ENCODE measurements around the gene AFAP1L1.

Gene AFAP1L1

GRCh38 chr5:149288436-149288835, 16.8 kb downstream of the AFAP1L1 start:
- DNase-seq: no peak

- DNase-seq: no peak
Observed at GRCh38 chr5:149289301-149289700, 17.6 kb downstream of the AFAP1L1 start.

GRCh38 chr5:149294872-149295829, 23.5 kb downstream of the AFAP1L1 start:
- DNase-seq: no peak

- DNase-seq: no peak
Observed at GRCh38 chr5:149297340-149298025, 25.8 kb downstream of the AFAP1L1 start.

- DNase-seq: no peak
Observed at GRCh38 chr5:149298163-149298562, 26.5 kb downstream of the AFAP1L1 start.

GRCh38 chr5:149298842-149299404, 27.3 kb downstream of the AFAP1L1 start:
- DNase-seq: no peak

GRCh38 chr5:149299451-149300054, 27.9 kb downstream of the AFAP1L1 start:
- no peak for DNase-seq

GRCh38 chr5:149300441-149300840, 28.8 kb downstream of the AFAP1L1 start:
- DNase-seq: no peak

- DNase-seq: no peak
Observed at GRCh38 chr5:149301049-149301743, 29.5 kb downstream of the AFAP1L1 start.

GRCh38 chr5:149301744-149302380, 30.2 kb downstream of the AFAP1L1 start:
- no peak for DNase-seq

GRCh38 chr5:149302641-149303040, 31.0 kb downstream of the AFAP1L1 start:
- DNase-seq: no peak

GRCh38 chr5:149303210-149303609, 31.6 kb downstream of the AFAP1L1 start:
- no peak for DNase-seq

- no peak for DNase-seq
Observed at GRCh38 chr5:149304195-149305078, 32.8 kb downstream of the AFAP1L1 start.

GRCh38 chr5:149309354-149309753, 37.7 kb downstream of the AFAP1L1 start:
- no peak for DNase-seq

GRCh38 chr5:149310488-149310887, 38.8 kb downstream of the AFAP1L1 start:
- DNase-seq: no peak

- no peak for DNase-seq
Observed at GRCh38 chr5:149310947-149311658, 39.4 kb downstream of the AFAP1L1 start.

- peak; percentile 31 for DNase-seq
Observed at GRCh38 chr5:149313151-149313841, 41.6 kb downstream of the AFAP1L1 start.

GRCh38 chr5:149314571-149315111, 43.0 kb downstream of the AFAP1L1 start:
- no peak for DNase-seq

GRCh38 chr5:149315753-149316152, 44.1 kb downstream of the AFAP1L1 start:
- DNase-seq: no peak
